ENCODE results near the gene SCN3A.

The SCN3A gene

GRCh38 chr2:165056564-165056963 is 147.3 kb downstream of the SCN3A start:
- no peak for DNase-seq (ENCODE audit: low read depth)

- no peak for DNase-seq (ENCODE audit: low read depth)
These were observed 148.6 kb downstream of the SCN3A start for GRCh38 chr2:165055082-165055851.

GRCh38 chr2:165054652-165055051 is 149.2 kb downstream of the SCN3A start:
- DNase-seq (ENCODE audit: low read depth): no peak

GRCh38 chr2:165044505-165045303 is 159.1 kb downstream of the SCN3A start:
- DNase-seq (ENCODE audit: low read depth): no peak

Measured in stimulated activated CD8-positive, alpha-beta memory T cell treated with anti-CD3 and anti-CD28 coated beads, Interleukin-12 subunit alpha, Interleukin-12 subunit beta, amount 100 ng/mL, for 4 hours (primary cell).